GM12873 (cell line): ENCODE measurements around the gene IL37.

Source experiments
- CTCF ChIP-seq: IDR thresholded peaks from 2 replicates; pipeline ENCODE4 v1.5.1; 2012; ENCODE audit warnings: low read depth, mild to moderate bottlenecking, moderate library complexity, low read length, control low read depth; ENCODE audit not compliant: insufficient read depth; ENCODE audit errors: missing control alignments

The IL37 gene

GRCh38 chr2:112926707-112927106, 15.7 kb downstream of the IL37 start:
- TF ChIP-seq CTCF: no peak

- TF ChIP-seq CTCF: no peak
Measured at GRCh38 chr2:112927745-112928144, 16.8 kb downstream of the IL37 start.

GRCh38 chr2:112933261-112933660, 22.3 kb downstream of the IL37 start:
- no peak for TF ChIP-seq CTCF

GRCh38 chr2:112936927-112937232, 25.9 kb downstream of the IL37 start:
- TF ChIP-seq CTCF: no peak

- no peak for TF ChIP-seq CTCF
Measured at GRCh38 chr2:112938904-112939303, 27.9 kb downstream of the IL37 start.

GRCh38 chr2:112939425-112939824, 28.5 kb downstream of the IL37 start:
- TF ChIP-seq CTCF: no peak

- TF ChIP-seq CTCF: no peak
Measured at GRCh38 chr2:112940859-112941625, 30.1 kb downstream of the IL37 start.
